ENCODE data around the gene ALDH1B1.

The ALDH1B1 gene

GRCh38 chr9:38416461-38416860 is 24.0 kb downstream of the ALDH1B1 start:
- DNase-seq (ENCODE audit: low read depth in 2 of 2): no peak

- peak in 1 of 2 donors; percentile 35 for DNase-seq (ENCODE audit: low read depth in 2 of 2)
Measured at GRCh38 chr9:38417003-38417945, 24.8 kb downstream of the ALDH1B1 start.

GRCh38 chr9:38418366-38418765 is 25.9 kb downstream of the ALDH1B1 start:
- DNase-seq (ENCODE audit: low read depth in 2 of 2): no peak

- DNase-seq (ENCODE audit: low read depth in 2 of 2): no peak
Measured at GRCh38 chr9:38419181-38419580, 26.7 kb downstream of the ALDH1B1 start.

DNA sequence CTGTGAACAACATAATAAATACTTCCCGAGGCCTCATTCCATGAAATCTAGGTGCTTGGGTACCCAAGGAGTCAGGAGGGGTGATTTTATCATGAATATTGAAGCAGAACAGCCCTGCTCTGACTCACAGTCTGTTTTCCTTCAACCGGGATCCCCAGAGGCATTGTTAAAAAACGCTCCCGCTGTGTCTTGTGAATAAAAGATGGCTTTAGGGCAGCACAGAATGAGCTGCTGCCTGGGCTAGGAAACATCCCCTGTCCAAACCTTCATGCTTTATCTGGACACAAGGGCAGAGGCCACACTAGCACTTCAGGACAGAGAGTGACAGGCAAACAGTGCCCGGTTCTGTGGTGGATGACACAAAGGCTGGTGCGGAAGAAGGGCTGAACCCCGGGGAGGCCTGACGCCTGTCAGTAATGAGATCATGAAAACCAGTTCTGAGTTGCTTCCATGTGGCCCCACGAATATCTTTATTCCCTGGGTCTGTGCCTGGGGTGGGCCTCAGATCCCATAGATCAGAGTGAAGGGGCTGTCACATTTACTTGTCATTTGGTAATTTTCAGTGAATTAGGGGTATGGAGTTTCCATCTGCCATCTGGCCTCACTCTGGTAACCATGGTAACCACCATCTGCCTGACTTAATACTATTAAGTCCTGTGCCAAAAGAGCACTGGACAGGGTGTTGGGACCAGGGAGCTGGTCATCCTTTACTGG is 29.2 kb downstream of the ALDH1B1 start:
- DNase-seq (ENCODE audit: low read depth in 2 of 2): no peak

GRCh38 chr9:38422555-38423260 is 30.2 kb downstream of the ALDH1B1 start:
- DNase-seq (ENCODE audit: low read depth in 2 of 2): no peak

DNA sequence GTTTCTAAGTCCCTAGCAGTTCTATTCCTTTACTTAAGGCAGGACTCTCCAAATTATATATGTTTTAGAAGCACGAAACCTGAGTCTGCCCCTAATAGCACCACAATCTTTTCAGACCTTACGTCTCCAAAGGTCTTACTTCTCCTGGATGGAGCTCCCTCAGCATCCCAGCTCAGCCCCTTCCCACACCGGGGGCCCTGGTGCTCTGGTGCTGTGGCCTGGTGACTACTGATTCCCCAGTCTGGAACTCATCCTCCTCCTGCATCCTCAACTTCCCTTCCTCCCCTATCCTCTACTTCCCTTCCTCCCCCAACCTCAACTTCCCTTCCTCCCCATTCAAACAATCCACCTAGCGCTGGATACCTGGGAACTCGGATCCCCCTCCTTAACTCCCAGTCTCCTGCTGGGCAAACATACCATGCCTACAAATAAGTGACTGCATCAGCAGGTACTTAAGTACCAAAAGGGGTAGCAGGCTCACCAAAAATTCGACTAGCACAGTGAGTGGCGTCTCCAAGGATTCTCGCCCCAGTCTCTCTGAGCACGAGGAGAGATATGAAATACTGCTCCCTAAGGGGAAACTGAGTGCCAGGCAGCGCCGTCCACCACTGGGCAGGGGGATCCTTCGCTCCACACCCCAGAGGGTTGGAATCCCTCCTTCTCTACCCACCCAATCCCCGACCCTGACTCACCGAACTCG is 30.9 kb downstream of the ALDH1B1 start:
- no peak for DNase-seq (ENCODE audit: low read depth in 2 of 2)

DNA sequence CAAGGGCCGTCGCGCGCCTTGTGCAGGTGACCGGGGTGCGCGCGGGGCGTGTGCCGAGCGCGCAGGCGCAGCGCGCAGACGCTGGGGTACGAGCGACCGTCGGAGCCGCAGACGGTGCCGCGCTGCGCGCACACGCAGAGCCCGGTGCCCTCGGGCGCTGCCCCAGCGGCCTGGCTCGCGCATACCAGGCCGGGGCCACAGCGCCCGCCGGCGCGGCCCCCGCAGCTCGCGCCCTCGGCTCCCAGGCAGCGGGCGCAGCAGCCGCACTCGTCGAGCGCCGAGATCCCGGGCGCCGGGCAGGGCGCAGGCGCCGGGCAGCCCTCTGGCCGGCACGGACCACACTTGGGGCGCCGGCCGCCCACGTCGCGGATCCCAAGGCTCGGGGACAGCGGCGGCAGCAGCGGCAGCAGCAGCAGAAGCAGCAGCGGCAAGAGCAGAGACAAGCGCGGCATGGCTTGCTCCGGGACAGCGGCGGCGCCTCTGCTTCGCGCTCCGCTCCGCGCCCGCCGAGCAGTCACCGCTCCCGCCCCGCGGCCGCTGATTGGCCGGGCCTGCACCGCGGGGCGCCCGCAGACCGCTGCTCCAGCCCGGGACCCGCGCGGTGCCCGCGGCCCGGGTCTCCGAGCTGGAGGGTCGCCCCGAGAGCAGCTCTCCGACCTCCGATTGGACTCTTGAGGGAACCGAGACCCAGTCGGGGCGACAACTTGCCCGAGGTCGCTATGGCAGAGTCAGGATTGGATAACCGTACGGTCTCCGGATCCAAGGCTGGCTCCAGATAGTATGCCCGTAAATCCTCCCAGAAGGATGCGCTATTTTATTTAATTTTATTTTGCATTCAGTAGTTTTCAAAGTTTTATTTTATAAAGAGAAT is 31.7 kb downstream of the ALDH1B1 start, which contains the start of gene IGFBPL1:
IGFBPL1 (minus strand) TSS at position 482 of the 871 bp plus-strand sequence; CDS start at position 452, 30 bp downstream.
- DNase-seq (ENCODE audit: low read depth in 2 of 2): no peak

- no peak for DNase-seq (ENCODE audit: low read depth in 2 of 2)
Measured at GRCh38 chr9:38424918-38425317, 32.4 kb downstream of the ALDH1B1 start.

- DNase-seq (ENCODE audit: low read depth in 2 of 2): no peak
Measured at GRCh38 chr9:38428062-38428461, 35.6 kb downstream of the ALDH1B1 start.

DNA sequence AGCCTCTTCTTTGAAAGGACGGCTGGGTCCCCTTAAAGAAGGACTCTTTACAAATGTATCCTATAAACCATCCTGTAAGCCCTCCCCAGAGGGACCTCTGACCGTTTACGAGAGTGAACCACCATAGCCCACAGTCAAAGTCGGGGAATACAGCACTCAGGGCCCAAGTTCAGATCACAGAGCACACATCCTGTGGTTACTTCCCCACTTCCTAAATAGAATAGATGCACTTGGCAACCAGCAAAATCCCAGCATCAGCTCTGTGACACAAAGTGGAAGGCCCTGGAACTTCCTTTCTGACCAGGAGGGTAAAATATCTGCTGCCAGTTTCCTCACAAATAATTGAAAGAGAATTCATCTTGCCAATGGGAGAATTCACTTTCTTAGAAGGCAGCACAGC is 38.6 kb downstream of the ALDH1B1 start:
- no peak for DNase-seq (ENCODE audit: low read depth in 2 of 2)

- DNase-seq (ENCODE audit: low read depth in 2 of 2): no peak
Measured at GRCh38 chr9:38432922-38433510, 40.5 kb downstream of the ALDH1B1 start.

DNA sequence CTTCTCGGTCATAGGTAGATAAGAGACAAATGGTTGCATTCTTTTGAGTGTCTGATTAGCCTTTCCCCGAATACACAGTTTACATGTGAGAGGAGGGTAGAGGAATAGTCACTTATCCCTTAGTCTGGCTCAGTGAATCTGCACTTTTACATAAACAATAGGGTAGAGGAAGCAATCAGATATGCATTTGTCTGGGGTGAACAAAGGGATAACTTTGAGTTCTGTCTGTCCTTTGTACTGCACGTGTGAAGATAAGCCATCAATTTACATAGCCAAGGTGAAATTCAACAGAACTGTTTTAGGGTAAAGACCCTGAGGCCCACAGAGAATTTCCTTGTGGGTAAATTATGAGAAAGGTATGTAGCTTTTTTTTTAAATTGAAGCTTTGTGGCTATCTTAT is 41.9 kb downstream of the ALDH1B1 start:
- DNase-seq (ENCODE audit: low read depth in 2 of 2): no peak

- DNase-seq (ENCODE audit: low read depth in 2 of 2): no peak
Measured at GRCh38 chr9:38434853-38435252, 42.4 kb downstream of the ALDH1B1 start.

DNA sequence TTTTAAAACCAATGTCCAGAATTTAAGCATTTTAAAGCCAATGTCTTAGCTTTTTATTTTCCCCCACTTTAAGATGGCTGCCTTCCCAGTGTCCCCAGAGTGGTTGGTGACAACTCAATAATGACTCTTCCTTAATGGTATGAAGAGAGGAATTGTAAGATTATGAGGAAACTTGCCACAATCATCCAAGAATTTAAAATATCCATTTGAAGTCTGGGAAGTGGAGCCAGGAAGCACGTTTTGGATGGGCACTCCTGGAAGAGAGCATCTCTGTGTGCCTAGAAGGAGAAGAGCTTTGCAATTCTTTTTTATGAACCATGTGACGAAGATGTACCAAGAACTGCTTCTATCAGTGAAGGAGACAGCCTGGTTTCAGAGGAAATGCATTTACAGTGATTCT is 43.0 kb downstream of the ALDH1B1 start:
- no peak for DNase-seq (ENCODE audit: low read depth in 2 of 2)

DNA sequence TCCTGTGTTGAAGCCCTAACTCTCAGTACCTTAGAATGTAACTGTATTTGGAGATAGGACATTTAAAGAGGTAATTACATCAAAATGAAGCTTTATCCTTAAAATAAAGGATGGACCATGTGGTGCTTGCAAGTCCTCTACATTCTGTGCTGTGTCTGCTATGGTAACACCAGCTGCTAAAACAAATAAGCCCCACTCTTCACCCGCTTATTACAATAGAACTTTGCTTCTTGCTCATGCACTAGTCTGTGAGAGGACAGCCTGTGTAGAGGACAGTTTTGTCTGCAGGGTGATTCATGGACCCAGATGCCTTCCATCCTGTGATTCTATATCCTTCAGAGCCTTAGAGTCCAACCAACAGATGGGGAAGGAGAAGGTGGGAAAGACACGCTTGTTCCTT is 44.2 kb downstream of the ALDH1B1 start:
- DNase-seq (ENCODE audit: low read depth in 2 of 2): no peak

GRCh38 chr9:38437193-38437823 is 44.8 kb downstream of the ALDH1B1 start:
- DNase-seq (ENCODE audit: low read depth in 2 of 2): no peak

GRCh38 chr9:38439291-38439915 is 46.9 kb downstream of the ALDH1B1 start:
- DNase-seq (ENCODE audit: low read depth in 2 of 2): no peak

DNA sequence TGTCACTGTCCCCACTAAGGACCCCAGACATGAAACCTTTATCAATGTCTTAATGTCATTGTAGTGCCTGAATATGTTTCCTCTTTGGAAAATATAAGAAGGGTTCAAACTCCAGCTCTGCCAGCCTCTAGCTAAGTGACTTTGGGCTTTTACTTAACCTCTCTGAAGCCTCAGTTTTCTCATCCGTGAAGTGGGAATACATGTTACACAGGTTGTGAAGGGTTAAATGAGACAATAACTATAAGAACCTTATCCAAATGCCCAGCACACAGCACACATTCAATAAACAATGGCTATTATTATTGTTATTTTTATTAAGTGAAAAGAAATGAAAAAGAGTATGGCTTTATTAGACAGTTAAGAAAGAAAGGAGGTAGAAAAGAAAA is 47.4 kb downstream of the ALDH1B1 start:
- no peak for DNase-seq (ENCODE audit: low read depth in 2 of 2)
